ENCODE results near the gene MFSD12.

MFSD12 gene

GRCh38 chr19:3555653-3556422 lies 1.5 kb downstream of the MFSD12 start:
- DNase-seq = no peak

DNA sequence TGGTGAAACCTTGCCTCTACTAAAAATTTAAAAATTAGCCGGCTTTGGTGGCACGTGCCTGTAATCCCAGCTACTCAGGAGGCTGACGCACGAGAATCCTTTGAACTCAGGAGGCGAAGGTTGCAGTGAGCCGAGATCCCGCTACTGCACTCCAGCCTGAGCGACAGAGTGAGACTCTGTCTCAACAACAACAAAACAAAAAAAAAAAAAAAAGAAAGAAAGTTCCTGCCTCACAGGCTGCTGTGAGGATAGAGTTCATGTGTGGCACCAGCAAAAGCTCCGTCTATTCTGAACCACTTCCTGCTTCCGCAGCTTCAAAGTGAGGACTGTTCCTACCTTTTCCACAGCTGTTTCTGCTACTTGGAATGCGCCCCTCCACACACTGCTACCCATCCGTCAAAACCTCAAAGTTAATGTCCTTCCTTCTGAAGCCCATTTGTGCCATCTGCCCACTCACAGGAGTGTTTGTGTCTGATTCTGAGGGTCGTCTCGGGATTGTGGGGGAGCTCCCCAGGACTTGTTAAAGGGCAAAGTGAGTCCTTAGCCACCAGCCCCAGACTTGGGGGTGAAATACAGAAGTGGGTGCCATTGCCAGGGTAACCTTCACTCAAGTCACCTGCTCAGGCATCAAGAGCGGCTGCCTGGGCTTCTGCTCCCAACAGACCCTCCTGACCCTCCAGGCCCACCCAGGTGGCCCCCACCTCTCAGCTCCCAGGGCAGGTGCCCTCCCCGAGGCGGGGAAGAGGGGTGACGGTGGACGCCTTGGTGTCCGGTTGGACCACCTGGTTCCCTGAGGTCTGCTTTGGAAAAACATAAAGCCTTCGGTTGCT lies 2.9 kb downstream of the MFSD12 start:
- no peak for DNase-seq

DNA sequence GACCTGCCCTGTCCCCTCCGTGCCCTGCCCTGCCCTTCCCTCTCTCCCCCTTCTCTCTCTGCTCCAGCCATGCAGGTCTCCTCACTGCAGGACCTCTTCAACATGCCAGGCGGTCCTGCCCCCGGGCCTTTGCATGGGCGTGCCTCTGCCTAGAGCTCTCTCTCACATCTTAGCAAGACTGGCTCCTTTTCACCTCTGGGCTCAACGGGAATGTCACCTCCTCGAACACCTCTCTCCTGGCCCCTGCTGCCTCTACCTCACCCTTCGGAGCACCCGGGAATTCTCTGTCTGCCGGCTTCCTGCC lies 5.6 kb downstream of the MFSD12 start:
- DNase-seq = no peak

DNA sequence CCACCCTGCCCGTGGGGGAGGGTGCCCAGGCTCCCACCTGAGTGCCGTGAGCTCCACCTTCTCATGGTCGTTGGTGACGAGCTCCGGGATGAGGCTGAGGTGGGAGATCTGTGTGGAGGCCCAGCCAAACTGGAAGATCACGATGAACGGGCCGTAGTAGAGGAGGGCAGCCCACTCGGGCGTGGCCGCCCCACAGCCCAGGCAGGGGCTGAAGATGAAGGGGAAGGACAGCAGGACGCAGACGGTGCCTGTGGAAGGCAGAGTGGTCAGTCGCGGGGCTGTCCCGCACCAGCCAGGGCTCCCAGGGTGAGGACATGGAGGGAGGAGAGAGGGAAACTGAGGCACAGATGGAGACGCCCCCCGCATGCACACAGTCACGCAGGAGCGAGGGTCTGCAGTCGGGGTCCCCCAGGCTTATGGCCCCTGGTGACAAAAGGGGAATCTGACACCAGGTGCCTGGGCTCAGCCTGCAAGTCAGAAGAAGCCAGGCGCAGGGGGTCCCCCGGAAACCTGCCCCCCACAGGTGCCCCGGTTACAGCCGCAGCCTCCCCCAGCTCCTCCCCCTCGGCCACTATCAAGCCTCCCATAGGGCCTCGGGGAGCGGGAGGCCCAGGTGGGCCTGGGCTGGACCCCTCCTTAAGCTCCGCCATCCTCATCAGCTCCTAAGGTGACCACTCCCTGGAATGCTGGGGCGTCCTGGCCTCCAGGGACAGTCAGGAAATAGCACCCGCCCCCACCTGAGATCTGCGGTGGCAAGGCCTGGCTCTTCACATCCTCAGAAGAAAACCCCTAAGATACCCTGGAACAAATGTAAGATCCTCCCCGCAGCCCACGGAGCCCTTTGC lies 6.2 kb downstream of the MFSD12 start:
- DNase-seq = no peak

- no peak for DNase-seq
Measured at GRCh38 chr19:3549816-3550215, 7.6 kb downstream of the MFSD12 start.

GRCh38 chr19:3548606-3549005 lies 8.8 kb downstream of the MFSD12 start:
- no peak for DNase-seq

DNA sequence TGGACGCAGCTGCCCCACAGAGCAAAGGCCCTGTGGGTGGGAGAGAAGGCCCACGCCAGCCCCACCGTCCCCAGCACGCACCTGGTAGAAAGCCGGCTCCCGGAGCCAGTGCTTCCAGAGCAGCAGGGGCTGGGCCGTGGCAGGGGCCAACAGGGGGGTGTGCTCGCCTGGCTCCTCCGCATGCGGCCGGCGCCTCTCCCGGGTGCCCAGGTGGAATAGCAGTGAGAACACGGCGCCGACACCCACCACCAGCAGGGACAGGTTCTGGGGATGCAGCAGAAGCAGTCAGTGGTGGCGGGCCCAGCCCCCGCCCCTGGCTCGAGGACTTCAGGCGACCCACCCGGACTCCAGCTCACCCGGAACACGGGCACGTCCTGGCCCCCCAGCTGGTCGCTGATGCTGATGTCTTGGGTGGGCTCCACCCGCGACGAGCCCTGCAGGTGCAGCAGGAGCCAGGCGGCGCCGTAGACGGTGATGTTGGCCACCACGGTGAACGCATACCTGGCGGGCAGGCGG lies 9.6 kb downstream of the MFSD12 start:
- DNase-seq = no peak

DNA sequence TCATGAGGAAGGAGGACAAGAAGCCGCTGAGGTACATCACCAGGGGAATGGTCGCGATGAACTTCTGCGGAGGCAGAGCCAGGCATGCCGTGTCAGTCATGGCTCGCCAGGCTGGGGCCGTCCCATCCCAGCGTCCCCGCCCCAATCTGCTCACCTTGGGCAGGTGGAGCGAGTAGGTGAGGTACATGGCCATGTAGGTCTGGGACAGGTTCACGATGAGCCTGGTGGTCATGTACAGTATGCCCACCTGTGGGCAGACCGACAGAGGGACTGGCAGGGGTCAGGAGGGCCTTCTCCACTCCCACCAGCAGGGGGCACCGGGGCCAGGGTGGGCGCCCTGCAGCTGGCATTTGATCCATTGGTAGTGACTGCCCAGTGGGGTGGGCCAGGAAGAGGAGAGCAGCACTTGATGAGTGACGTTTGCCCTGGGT lies 10.1 kb downstream of the MFSD12 start:
- DNase-seq = no peak

DNA sequence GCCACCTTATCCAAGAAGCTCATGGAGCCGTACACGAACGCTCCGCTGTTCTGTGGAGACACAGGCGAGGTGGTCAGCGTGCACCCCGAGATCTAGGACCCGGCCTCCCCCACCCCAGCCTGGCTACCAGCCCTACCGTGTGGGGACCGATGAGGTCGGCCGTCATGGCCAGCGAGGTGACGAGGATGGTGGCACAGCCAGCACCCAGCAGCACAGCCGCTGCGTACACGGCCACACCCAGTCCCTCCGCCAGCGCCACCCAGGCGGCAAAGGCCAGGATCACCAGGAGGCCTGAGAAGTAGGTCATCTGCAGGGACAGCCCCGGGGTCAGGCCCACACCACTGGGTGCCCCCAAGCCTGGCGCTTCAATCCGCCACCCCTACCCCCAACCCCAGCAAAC lies 11.3 kb downstream of the MFSD12 start:
- DNase-seq = no peak

DNA sequence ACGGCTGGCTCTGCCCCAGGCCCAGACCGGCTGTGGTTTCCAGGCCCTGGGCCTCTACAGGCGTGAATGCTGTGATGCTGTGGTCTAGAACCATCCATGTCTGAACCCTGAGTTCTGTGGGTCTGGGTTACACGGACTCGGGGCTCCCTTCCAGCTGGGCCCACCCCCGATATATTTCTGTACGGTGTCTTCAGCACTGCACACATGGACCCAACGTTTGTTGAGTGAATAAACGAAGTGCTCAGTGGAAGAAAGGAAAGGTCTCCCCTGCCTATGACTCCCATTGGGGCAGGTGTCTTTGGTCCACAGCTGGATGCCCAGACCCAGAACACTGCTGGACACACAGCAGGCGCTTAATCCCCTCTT lies 11.7 kb downstream of the MFSD12 start:
- DNase-seq = no peak

DNA sequence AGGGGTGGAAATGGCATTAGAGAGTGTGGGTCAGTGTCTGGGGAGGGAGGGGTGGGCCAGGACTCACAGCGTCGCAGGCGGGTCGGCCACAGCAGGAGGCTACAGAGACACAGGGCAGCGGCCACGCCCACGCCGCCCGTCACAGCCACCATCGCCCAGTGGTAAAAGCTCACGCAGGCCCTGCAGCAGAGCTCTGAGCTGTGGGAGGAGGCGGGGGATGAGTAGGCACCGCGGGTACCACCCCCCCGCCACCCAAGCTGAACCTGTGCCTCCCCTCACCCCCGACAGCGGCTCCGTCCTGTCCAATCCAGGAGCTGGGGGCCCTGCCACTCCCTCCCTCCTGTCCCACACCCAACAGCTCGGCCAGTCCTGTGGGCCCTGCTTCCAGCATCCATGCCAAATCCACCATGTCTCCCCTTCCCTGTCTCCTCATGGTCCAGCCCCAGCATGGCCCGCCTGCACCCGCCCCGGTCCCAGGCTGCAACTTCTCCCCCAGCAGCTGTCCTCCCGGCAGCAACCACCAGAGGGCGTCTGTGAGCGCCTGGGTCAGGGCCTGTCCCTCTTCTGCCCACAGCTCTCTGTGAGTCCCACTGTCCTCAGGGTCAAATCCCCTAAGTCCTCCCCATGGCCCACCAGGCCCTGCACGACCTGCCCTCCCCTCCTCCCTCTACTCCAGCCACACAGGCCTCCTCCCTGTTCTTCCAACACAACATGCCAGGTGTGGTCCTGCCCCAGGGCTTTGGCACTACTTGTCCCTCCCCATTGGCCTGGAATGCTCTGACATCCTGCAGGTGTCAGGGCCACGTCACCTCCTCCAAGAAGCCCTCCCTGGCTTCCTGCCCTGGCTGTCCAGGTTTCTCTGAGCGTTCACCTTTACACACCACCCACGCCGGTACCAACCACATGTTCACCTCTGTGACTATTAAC lies 12.4 kb downstream of the MFSD12 start:
- DNase-seq = no peak

GRCh38 chr19:3544058-3544376 lies 13.4 kb downstream of the MFSD12 start:
- DNase-seq = no peak

GRCh38 chr19:3543150-3544057 lies 14.0 kb downstream of the MFSD12 start:
- DNase-seq = no peak

DNA sequence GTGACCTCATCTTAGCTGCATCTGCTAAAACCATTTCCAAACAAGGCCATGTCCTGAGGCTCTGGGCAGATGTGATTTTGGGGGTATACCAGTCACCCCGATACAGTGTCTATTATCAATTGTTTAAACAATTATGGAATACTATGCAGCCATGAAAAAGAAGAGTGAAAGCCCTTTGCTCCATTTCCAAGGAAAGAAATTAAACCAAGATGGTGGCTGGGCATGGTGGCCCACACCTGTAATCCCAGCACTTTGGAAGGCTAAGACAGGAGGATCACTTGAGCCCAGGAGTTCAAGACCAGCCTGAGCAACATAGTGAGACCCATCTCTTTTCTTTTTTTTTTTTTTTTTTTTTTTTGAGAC lies 17.6 kb downstream of the MFSD12 start:
- no peak for DNase-seq

- DNase-seq = no peak
Measured at GRCh38 chr19:3538965-3539755, 18.2 kb downstream of the MFSD12 start, which contains the start of gene TEKTIP1. TSS of gene TEKTIP1 (plus strand) at chr19:3539174. CDS start at chr19:3539178, 4 bp downstream.

DNA sequence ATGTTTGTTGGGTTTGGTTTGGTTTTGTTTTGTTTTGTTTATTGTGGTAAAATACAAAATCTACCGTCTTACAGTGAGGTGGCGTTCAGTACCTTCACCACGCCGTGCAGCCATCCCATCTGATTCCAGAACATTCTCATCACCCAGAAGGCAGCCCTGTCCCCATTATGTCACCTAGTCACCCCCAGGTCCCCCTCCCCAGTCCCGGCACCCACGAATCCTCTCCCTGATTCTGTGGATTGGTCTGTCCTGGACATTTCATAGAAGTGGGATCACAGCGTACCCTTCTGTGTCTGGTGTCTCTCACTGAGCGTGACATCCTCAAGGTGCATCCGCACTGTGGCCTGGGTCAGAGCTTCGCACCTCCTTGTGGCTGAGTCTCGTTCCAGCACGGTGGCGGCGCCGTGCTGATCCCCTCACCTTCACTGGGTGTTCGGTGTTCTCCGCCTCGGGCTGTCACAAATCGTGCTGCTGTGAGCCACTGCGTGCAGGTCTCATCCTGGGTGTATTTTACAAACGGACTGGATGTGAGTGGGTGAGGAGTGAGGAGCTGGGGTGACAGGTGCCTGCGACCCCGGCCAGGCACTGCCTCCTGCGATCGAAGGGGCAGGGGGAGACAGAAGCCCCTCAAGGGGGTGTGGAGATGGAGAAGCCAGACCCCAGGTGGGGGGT lies 19.0 kb downstream of the MFSD12 start:
- no peak for DNase-seq

GRCh38 chr19:3537438-3538240 lies 19.7 kb downstream of the MFSD12 start:
- no peak for DNase-seq

DNA sequence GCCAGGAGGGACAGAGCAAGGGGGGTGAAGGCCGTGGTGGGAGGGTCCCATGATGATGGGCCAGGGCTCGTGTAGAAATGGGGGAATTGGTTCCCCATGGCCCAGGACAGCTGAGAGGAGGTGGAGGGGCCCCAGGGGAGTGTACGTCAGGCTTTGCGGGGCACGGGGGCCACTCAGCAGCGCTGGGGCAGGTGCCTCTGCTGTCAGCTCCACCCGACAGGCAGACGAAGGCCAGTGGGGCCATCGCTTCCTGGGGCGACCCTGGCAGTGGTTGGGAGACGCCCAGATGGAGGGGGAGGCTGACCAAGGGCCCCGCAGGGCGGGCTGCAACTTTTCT lies 20.3 kb downstream of the MFSD12 start:
- DNase-seq = no peak
